Subcutaneous adipose tissue (tissue), 4 donors: ENCODE results near the gene TAF6. TPM values are rescaled to one million over a fixed set of nuclear protein-coding genes. Genes with fewer than 3 reads are reported as not detected.

Experiments
- CTCF ChIP-seq: fragments of 450-650 bp; IDR thresholded peaks from one replicate; pipeline ENCODE4 v1.5.1; 2016; ENCODE audit warnings: low read depth, mild to moderate bottlenecking, control low read depth, antibody characterized with exemption, moderate library complexity
- total RNA-seq, 4 donors: library from RNA; depleted of rRNA; stranded (reverse); fragments of >200 nt; gene quantifications; one replicate each; pipeline ENCODE4 v1.1.0, GENCODE V29; 2016

The TAF6 gene
- total RNA-seq, 4 donors from 2014 or later: 9.8 to 36.2 (median 26.2) TPM

DNA sequence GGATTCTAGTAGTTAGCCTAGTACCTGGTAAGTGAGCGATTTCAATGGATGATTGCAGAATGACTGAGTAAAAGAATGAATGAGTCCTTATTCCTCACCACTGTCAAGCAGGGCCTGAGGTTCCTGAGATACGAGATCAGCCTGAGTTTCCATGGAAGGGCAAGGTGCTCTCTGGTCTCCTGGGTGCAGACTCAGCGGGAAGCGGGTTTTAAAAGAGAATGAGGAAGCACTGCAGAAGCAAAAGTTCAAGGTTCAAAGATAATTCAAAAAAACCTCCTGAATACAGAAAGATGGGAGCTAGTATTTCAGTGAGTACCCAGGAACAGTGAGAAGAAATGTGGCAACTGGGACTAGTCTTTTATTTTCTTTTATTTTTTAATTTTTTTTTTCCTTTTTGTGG lies 42.0 kb downstream of the TAF6 start:
- no peak for TF ChIP-seq CTCF

GRCh38 chr7:100075418-100075817 lies 43.7 kb downstream of the TAF6 start:
- TF ChIP-seq CTCF: no peak

GRCh38 chr7:100074841-100075240 lies 44.3 kb downstream of the TAF6 start:
- TF ChIP-seq CTCF: no peak

DNA sequence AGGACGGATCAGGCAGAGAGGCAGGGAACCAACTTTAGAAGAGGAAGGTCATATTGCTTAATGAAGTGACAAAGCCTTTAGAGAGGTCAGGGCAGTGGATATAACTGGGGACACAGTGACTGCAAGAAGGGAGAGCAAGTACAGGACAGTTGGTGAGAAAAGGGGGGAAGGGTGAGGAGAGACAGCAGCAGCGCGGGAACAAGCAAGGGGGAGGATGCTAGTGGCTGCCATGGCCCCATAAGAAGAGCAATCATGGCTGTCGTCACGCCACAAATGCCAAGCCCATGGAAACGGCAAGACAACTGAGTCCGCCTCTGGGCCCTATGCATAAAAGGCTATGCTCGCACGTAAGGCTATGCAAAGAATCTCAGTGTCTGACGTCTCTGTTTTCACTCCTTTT lies 46.7 kb downstream of the TAF6 start:
- TF ChIP-seq CTCF: no peak

DNA sequence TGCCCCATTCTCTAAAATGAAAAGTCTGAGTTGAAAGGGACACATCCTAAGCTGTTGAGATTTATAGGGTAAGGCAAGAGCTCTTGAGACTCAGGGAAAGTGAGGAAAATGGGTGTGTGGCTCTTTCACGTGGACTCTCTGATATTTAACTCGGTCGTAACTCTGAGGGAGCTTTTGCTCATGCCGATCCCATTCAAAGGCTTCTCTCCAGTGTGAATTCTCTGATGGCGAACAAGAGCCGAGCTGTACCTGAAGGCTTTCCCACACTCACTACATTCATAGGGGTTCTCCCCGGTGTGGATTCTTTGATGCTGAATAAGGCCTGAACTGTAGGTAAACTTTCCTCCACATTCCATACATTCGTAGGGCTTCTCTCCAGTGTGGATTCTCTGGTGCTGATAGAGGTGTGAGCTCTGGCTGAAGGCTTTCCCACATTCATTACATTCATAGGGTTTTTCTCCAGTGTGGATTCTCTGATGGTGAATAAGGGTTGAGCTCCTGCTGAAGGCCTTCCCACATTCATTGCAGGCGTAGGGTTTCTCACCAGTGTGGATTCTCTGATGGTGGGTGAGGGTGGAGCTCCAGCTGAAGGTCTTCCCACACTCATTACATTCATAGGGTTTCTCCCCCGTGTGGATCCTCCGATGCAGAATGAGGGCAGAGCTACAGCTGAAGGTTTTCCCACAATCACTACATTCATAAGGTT lies 48.0 kb downstream of the TAF6 start:
- TF ChIP-seq CTCF: no peak

GRCh38 chr7:100069991-100070390 lies 49.2 kb downstream of the TAF6 start:
- no peak for TF ChIP-seq CTCF

- TF ChIP-seq CTCF: no peak
Measured at GRCh38 chr7:100066953-100067352, 52.2 kb downstream of the TAF6 start.
